Measurements from ENCODE around the gene XPO1.
A peak's percentile ranks its signal among the peaks of the same experiment; 100 is the strongest.
"Not testable (repeated sequence)": the region's sequence is repeated elsewhere in the genome, so short reads cannot be mapped to it uniquely, and the experiment has no call there.

The XPO1 gene

GRCh38 chr2:61538200-61538919, at the start of gene XPO1:
Gene XPO1, minus strand, starts transcription at chr2:61538356. Its CDS starts 4,459 bp downstream, at chr2:61533897.
- no peak for TF ChIP-seq EZH2phosphoT487 (conservative IDR thresholded peaks at IDR 0.05; ENCODE audit: low read length)
- TF ChIP-seq, protein P1, sequence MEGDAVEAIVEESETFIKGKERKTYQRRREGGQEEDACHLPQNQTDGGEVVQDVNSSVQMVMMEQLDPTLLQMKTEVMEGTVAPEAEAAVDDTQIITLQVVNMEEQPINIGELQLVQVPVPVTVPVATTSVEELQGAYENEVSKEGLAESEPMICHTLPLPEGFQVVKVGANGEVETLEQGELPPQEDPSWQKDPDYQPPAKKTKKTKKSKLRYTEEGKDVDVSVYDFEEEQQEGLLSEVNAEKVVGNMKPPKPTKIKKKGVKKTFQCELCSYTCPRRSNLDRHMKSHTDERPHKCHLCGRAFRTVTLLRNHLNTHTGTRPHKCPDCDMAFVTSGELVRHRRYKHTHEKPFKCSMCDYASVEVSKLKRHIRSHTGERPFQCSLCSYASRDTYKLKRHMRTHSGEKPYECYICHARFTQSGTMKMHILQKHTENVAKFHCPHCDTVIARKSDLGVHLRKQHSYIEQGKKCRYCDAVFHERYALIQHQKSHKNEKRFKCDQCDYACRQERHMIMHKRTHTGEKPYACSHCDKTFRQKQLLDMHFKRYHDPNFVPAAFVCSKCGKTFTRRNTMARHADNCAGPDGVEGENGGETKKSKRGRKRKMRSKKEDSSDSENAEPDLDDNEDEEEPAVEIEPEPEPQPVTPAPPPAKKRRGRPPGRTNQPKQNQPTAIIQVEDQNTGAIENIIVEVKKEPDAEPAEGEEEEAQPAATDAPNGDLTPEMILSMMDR (IDR thresholded peaks at IDR 0.05; ENCODE audit: insufficient read depth, low read length, poor library complexity, severe bottlenecking) = no peak
- Histone ChIP-seq H3K36me3 (ENCODE audit: low read length) (peaks cover 8% of the 10 kb centered on the region; the same call in 1 of the 2 replicates), H3K27ac (ENCODE audit: low read depth, low read length) (peak within 1 kb of the TSS; percentile 93), H3K4me2 (ENCODE audit: low read depth, low read length, poor library complexity, severe bottlenecking) (peak within 1 kb of the TSS; percentile 85), H3K9ac (ENCODE audit: low read length) (peak within 1 kb of the TSS; percentile 95), H3K27me3 (ENCODE audit: low read length) (no peaks in the 10 kb centered on the region), H3K9me2 (replicated peaks; ENCODE audit: insufficient read depth, low read length) (no peaks in the 10 kb centered on the region), H3F3A (ENCODE audit: insufficient read depth) (peaks cover 15% of the 10 kb centered on the region; the same call in 1 of the 2 replicates), H2AFZ (ENCODE audit: low read depth, low read length, severe bottlenecking) (peak within 1 kb of the TSS; percentile 70), H4K20me1 (ENCODE audit: low read depth, low read length) (peaks cover 29% of the 10 kb centered on the region), H3K9me3 (ENCODE audit: insufficient read depth, low read length) (no peaks in the 10 kb centered on the region), H3K4me3 (ENCODE audit: insufficient read depth, low read length, poor library complexity, severe bottlenecking) (peak within 1 kb of the TSS; percentile 94), H3K79me2 (ENCODE audit: insufficient read depth, low read length) (peaks cover 45% of the 10 kb centered on the region)

DNA sequence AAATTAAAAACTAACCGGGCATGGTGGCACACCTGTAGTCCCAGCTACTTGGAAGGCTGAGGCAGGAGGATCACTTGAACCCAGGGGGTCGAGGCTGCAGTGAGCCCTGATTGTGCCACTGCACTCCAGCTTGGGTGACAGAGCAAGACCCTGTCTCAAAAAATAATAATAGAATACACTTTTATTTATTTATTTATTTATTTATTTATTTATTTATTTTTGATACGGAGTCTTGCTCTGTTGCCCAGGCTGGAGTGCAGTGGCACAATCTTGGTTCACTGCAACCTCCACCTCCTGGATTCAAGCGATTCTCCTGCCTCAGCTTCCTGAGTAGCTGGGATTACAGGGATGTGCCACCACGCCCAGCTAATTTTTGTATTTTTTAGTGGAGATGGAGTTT, 48.8 kb upstream of the XPO1 start:
- H3K9ac ChIP-seq (ENCODE audit: low read length); H4K20me1 ChIP-seq (ENCODE audit: low read depth, low read length); H3K27me3 ChIP-seq (ENCODE audit: low read length); H3K36me3 ChIP-seq (ENCODE audit: low read length); H3K4me3 ChIP-seq (ENCODE audit: insufficient read depth, low read length, poor library complexity, severe bottlenecking); H3K4me2 ChIP-seq (ENCODE audit: low read depth, low read length, poor library complexity, severe bottlenecking); H3K79me2 ChIP-seq (ENCODE audit: insufficient read depth, low read length); H3K27ac ChIP-seq (ENCODE audit: low read depth, low read length); H3K9me3 ChIP-seq (ENCODE audit: insufficient read depth, low read length); H3K9me2 ChIP-seq (replicated peaks; ENCODE audit: insufficient read depth, low read length); H3F3A ChIP-seq (ENCODE audit: insufficient read depth); H2AFZ ChIP-seq (ENCODE audit: low read depth, low read length, severe bottlenecking): not testable (repeated sequence)

- Histone ChIP-seq H3K27ac (ENCODE audit: low read depth, low read length) (no peak overlapping the region), H3K79me2 (ENCODE audit: insufficient read depth, low read length) (no peaks in the 10 kb centered on the region), H2AFZ (ENCODE audit: low read depth, low read length, severe bottlenecking) (no peak overlapping the region), H4K20me1 (ENCODE audit: low read depth, low read length) (no peaks in the 10 kb centered on the region), H3K9me2 (replicated peaks; ENCODE audit: insufficient read depth, low read length) (no peaks in the 10 kb centered on the region), H3K4me2 (ENCODE audit: low read depth, low read length, poor library complexity, severe bottlenecking) (no peak overlapping the region), H3K9me3 (ENCODE audit: insufficient read depth, low read length) (no peaks in the 10 kb centered on the region), H3K4me3 (ENCODE audit: insufficient read depth, low read length, poor library complexity, severe bottlenecking) (no peak overlapping the region), H3K27me3 (ENCODE audit: low read length) (no peaks in the 10 kb centered on the region), H3K36me3 (ENCODE audit: low read length) (no peaks in the 10 kb centered on the region), H3K9ac (ENCODE audit: low read length) (no peak overlapping the region), H3F3A (ENCODE audit: insufficient read depth) (no peaks in the 10 kb centered on the region)
- no peak for TF ChIP-seq EZH2phosphoT487 (conservative IDR thresholded peaks at IDR 0.05; ENCODE audit: low read length)
- TF ChIP-seq, protein P1 (IDR thresholded peaks at IDR 0.05; ENCODE audit: insufficient read depth, low read length, poor library complexity, severe bottlenecking) = no peak
Measured at GRCh38 chr2:61585383-61585782, 47.2 kb upstream of the XPO1 start.

DNA sequence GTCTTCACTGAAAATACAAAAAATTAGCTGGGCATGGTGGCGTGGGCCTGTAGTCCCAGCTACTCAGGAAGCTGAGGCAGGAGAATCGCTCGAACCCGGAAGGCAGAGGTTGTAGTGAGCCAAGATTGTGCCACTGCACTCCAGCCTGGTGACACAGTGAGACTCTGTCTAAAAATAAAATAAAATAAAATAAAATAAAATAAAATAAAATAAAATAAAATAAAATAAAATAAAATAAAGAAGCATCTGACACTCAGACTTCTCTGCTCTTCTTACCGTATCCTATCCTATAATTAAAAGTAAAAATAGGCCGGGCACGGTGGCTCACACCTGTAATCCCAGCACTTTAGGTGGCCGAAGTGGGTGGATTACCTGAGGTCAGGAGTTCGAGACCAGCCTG, 46.2 kb upstream of the XPO1 start:
- not testable (repeated sequence) for H2AFZ ChIP-seq (ENCODE audit: low read depth, low read length, severe bottlenecking); H3K9me3 ChIP-seq (ENCODE audit: insufficient read depth, low read length); H3K4me2 ChIP-seq (ENCODE audit: low read depth, low read length, poor library complexity, severe bottlenecking); H3K4me3 ChIP-seq (ENCODE audit: insufficient read depth, low read length, poor library complexity, severe bottlenecking); H3K9me2 ChIP-seq (replicated peaks; ENCODE audit: insufficient read depth, low read length); H3K27me3 ChIP-seq (ENCODE audit: low read length); H3K36me3 ChIP-seq (ENCODE audit: low read length); H3K9ac ChIP-seq (ENCODE audit: low read length); H3K79me2 ChIP-seq (ENCODE audit: insufficient read depth, low read length); H4K20me1 ChIP-seq (ENCODE audit: low read depth, low read length); H3K27ac ChIP-seq (ENCODE audit: low read depth, low read length); H3F3A ChIP-seq (ENCODE audit: insufficient read depth)

All from SU-DHL-6 (cell line).